Measurements from ENCODE around the gene SURF4.
"Not testable (repeated sequence)": the region's sequence is repeated elsewhere in the genome, so short reads cannot be mapped to it uniquely, and the experiment has no call there.

SURF4 gene

DNA sequence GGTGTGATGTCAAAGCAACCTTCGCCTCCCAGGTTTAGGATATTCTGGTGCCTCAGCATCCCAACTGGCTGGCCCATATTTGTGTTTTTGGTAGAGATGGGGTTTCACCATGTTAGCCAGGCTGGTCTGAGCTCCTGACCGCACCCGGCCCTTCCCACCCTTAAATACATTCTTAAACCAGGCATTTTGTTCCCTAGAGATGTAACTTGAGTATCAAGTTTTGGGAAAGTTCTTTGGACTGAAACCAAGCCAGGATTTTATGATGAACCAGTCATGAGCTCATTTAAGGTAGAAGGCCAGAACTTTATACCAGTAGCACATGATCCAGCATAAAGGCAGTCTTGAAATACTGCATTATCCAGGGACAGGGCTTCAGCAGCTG lies 24.3 kb downstream of the SURF4 start:
- DNase-seq = no peak

DNA sequence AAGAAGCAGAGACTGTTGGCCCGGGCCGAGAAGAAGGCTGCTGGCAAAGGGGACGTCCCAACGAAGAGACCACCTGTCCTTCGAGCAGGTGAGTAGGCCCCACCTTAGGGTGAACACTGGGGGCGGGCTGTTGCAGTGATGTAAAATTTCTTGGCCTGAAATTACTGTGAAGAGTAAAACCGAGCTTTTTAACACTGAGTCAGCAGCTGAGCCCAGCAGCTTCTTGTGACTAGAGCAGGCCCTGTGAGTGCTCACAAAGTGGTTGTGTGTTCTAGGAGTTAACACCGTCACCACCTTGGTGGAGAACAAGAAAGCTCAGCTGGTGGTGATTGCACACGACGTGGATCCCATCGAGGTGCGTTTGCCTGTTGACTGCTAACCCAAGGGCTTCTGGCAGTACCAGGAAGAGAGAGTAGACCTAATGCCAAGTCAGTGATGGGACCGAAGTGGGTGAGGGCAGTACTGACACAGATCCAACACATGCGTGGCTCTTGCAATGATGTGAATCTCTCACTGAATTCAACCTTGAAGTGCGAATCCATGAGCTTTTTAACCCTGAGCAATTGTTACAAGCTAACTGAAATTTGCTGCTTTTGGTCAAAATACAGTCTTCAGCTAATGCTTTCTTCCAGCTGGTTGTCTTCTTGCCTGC lies 25.8 kb downstream of the SURF4 start:
- no peak for DNase-seq

DNA sequence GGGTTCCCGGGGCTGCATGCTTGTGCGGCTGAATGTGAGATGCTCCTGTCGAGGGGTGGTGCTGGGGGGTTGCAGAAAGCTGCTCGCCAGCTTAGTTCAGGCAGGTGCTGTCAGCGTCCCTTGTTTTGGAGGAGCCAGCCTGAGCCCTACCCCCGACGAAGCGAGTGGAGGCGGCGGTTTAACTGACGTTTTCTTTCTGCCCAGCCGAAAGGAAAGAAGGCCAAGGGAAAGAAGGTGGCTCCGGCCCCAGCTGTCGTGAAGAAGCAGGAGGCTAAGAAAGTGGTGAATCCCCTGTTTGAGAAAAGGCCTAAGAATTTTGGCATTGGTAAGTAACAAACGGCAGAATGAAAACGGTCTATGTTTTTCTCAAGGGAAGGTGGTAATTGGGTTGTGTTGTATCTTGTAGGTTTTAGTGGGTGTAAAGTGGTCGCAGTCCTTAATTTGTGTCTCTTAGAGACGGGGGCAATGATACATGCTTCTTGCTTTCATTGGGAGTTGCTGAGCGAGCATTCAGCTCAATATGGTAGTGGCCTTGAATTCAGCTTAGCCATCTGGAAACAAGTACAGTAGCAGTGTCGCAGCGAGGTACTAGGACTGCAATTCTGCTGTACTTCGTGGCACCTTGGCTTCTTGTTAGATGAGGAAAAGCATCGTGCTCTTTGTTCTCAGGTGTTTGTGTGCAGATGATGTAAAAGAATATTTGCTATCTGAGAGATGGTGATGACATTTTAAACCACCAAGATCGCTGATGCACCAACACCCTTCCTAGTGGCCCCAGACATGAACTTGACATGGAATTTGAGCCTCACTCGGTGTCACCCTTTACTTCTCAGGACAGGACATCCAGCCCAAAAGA lies 26.9 kb downstream of the SURF4 start:
- no peak for DNase-seq

DNA sequence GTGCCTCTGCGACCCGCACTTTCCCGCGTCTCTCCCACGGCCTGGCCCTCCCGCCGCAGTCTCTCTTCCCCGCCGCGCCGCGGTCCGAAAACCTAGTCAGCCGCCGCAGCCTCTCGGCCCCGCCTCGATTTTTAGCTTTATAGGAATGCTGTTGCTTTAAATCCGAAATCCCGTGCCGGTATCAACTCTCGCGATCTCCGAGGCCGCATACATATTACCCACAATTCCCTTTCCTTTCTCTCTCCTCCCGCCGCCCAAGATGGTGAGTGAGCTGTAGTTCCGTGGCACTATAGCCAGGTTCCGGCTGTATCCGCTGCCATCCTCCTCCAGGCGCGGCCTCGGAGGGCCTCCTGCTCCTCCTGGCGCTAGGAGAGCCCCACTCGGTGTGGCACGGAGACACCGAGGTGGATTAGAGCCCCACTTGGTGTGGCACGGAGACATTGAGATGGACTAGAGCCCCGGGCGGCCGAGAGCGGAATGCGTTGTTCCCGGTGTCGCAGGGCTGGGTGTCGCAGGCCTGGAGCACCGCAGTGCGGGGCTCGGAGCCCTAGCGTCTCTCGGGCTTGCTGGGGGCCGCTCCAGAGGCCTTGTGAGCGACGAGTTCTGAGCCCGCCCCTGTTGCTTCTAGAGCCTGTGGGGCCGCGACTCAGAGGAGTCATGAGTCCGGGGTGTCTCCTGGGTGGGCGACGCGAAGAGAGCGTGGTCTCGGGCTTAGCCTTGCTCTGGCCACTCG lies 27.7 kb downstream of the SURF4 start, which contains the start of the genes MED22 and RPL7A:
Gene MED22 (minus strand): TSS at position 147 of the 733 bp plus-strand sequence. CDS start 1,469 bp downstream, outside the sequence.
Gene RPL7A (plus strand): TSS at position 234 of the 733 bp plus-strand sequence. CDS start 26 bp downstream, at position 260.
- DNase-seq = peak; percentile 87 to 89

DNA sequence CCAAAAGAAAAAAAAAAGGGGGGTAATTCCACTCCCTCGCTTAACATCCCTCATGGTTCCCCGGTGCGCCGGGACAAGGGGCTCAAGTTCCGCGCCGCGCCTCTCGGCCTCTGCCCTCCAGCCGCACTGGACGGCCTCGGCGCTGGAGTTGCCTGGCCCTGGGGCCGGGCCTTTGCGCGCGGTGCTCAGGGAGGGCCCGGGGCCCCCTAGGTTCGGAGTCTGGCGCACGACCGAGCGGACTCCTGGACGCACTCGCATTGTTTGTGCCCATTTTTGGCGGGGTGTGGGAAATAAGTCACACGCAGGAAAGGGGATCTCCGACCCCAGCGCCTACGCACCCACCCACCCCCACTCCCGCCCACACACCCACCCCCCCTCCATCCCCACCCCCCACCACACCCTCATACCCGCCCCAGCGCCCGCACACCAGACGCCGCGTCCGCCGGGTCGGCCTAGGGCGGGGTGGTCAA lies 28.3 kb downstream of the SURF4 start:
- no peak for DNase-seq

DNA sequence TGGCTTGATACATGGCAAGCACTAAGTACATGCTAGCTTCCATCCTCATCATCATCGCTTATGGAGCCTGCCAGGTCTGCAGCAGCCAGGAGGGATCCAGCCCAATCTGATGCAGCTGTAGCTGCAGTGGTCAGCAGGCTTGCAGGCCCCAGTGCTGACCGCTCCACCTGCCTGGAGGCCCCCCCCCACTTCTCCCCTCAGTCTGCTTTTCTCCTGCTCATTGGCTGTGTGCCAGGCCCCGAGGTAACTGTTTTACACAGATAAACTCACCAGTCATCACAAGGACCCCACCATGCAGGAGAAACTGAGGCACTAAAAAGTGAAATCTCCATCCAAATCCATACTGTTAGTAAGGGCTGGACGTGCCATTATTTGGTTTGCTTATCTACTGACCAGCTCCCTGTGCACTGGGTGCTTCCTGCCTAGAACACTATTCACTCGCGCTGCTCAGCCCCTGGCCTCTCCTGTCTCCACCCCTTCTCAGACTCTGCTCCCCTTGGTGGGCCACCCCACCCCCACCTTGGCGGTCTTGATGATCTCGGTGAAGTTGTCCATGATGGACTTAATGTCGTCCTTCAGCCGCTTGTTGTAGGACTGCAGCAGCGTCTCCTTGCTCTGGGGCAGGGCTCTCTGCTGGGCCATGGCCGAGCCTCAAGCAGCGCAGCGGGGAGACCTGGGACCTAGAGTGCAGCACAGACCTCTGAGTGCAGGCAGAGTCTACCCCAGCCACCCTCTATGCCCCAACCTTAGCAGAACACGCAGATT lies 29.7 kb downstream of the SURF4 start:
- DNase-seq = no peak

DNA sequence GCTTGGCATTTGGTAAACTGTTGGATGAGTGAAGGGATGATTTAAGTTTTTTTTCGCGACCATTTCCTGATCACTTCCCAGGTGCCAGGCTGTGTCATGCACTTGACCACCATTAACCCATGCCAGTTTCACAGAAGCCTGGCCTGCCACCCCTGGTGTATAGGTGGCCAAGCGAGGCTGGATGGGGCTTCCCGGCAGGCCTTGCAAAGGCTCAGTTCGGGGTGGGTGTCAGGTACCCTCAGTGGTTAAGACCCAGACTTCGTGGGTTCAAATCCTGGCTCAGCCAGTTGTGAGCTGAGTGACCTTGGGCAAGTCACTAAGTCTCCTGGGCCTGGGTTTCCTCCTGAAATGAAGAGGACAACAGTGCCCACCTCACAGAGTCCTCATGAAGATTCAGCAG lies 30.3 kb downstream of the SURF4 start:
- no peak for DNase-seq

DNA sequence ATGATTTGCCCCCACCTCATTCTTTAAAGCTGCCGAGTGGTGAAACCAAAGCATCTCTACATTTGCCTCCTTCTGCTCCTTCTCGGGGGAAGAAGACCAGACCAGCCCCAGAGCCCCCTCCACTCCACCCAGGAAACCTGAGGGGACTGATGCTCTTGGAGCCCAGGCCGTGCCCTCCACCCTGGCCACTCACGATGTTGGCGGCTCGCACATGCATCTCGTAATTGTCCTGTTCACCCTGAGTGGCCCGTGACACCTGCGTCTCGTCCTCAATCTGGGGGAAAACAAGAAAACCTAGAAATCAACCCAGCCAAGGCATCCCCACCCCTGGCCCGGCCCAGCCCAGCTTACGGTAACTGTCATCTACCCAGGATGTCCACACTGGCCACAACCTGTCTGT lies 30.9 kb downstream of the SURF4 start:
- DNase-seq = no peak

DNA sequence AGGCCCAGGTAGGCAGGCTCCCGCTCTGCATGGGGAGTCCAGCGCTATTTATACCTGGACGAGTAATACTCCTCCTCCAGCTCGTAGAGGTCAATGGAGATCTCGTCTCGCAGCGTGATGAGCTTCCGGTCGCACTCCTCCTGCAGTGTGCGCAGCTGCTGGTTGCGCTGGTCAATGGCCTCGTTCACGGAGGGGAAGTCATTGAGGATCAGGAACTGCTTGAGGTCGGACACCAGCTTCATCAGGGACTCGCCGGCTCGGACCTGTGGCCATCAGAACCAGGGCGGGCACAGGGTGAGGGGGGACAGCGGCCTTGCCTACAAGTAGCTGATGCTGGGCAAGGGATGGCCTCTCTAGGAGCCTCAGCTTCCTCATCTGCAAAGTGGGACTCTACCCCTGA lies 31.8 kb downstream of the SURF4 start:
- no peak for DNase-seq

DNA sequence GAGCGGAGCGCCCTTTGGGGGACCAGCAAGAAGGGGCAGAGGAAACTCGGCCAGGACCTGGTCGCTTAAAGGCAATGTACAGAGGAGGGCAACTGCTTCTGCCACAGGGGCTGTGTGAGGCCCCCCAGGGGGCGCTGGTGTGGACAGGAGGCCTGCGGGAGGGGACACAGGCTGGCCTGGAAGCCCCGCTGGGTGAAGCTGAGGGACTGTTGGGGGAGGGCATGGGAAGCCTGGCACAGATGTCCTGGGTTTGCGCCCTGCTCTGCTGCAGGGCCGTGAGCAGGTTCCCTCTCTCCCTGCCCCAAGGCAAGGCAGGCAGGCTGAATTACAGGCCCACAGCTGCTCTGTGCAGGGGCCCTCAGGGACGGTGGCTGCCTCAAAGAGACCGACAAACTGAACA lies 33.3 kb downstream of the SURF4 start:
- no peak for DNase-seq

DNA sequence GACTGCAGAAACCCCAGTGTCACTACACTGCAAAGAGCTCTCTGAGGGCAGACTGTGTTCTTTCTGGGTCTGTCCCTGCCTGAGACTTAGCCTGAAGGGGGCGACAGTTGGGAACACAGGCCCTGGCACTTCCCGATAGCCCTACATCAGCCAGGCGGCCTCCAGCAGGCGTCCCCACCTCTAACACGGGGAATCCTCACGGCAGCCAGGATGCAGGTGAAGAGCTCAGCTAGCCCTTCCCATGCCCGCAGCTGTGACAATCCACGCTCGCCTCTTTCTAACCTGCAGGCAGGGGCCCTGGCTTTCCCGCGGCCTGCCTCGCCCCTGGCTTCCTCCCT lies 33.8 kb downstream of the SURF4 start:
- DNase-seq = no peak

DNA sequence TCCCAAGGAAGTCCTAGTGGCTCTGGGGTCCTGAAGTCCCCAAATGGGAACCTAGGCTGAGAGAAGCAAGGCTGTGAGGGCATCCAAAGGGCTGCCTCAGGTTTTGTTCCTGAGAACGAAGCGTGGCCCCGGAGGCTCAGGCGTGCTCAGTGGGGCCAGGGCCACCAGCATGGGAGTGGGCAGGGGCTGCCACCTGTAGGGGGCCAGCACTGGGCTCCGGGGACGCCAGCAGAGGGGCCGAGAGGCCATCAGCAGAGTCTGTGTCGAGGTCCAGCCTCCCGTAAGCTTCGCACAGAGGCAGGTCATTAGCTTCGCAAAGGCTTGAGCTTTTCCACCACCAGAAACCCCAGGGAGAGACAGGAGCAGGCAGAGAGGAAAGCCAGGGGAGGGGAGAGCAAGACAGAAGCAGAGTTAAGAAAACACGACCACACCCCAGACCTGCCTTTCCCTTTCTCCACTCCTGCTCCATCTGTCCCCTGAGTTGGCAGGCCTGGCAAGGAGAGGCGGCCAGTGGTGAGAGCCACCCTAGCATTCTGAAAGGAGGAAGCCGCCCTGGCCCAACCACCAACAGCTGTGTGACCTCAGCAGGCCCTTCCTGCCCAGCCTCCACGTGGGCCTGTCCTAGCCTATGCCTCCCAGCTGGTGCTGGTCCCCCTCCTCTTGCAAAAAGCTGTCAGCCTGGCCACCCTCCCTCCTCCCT lies 34.3 kb downstream of the SURF4 start:
- no peak for DNase-seq

DNA sequence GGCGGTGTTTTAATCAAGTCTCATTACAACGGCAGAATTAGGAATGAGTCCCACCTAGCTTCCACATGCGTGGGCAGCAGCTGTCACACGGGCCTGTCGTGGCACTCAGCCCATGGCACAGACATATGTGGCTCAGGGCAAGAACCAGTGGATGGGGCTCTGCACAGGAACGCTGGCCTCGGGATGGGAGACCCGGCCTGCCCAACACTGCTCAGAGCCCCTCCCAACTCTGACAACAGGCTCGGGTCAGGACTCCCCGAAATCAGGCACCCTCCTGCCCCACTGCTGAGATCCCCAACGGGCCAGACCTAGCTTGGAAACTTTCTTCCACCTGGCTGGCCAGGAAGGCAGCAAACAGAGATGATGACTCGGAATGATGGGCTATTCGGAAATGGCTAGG lies 34.9 kb downstream of the SURF4 start:
- no peak for DNase-seq

DNA sequence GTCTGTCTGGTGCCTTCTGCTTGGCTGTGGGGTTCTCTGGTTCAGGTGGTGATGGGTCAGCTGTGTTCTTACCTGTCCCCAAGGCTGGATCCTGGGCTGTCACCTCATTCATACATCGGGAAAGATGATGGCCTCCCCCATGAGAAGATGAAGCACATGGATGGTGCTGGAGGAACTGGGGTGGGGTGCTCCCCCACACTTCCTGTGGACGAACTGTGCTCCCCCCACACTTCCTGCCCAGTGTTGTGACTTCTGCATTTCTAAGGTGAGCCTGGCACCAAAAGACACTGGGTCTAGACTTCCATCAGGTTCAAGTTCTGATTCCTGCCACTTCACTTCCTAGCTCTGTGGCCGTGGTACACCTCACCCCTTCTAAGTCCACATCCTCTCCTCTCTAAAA lies 35.6 kb downstream of the SURF4 start:
- no peak for DNase-seq

DNA sequence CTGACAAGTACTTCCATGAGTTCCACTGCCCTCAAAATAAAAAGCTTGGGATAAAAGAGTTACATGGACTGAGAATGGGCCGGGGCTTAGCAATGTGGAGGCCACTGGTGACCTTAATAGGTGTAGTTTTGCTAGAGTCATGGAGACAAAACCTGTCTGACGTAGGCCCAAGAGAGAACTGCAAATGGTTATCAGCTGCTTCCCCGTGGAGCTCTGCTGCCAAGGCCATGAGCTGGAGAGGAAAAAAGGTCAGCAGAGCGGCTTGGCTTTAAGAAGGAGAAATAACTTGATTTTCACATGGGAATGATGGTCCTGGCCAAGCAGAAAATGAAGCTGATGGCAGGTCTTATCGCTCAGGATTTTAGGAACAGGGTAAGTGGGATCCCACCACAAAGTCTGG lies 36.2 kb downstream of the SURF4 start:
- DNase-seq = no peak

DNA sequence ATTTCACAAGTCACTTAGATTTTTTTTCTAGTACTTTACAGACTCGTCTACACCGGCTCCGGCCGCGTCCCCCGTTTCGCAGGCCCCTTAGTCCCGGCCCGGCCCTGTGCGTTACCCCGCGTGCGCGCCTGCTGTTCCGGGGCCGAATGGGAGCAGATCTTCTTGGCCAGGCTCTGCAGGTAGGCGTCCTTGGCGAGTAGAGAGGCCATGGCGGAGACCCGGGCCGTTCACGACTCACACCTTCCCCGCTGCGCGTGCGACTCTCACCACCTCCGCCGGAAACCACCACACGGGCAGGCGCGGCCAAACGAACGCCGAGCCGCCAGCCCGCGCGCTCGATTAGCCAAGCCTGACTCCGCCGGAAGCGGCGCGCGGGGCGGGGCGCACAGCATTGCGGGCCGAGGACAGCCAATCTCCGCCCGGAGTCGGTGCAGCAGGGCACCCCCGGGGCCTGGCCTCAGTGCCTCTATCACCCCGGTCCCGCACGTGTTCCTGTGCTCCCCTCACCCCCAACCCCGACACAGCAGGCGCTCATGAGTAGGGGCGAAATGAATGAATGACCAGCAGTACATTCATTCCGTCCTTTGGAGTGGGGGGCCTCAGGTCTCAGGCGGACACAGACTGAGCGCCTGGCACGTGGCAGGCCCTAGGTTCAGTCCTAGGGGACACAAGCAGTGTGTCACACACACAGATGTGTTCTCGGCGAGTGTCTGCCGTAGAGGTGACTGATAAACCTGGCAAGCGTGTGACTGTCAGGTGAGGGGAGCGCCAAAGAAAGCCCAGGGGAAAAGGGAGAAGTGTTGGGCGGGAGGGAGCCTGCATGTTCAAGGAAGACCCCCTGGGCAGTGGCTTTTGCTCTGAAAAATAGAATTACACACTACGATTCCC lies 39.7 kb downstream of the SURF4 start, which contains the start of gene SURF6:
Gene SURF6 (minus strand): TSS at position 265 of the 888 bp plus-strand sequence. CDS start 56 bp downstream, at position 209.
- peak; percentile 92 to 94 for DNase-seq

DNA sequence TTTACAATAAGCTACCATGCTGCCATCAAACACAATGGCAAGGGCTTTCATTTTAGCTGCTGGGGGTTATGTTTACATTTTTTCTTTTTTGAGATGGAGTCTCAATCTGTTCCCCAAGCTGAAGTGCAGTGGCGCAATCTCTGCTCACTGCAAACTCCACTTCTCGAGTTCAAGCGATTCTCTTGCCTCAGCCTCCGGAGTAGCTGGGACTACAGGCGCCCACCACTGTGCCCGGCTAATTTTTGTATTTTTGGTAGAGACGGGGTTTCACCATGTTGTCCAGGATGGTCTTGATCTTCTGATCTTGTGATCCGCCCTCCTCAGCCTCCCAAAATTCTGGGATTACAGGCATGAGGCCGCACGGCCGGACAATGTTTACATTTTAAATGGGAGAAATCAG lies 41.0 kb downstream of the SURF4 start:
- not testable (repeated sequence) for DNase-seq

DNA sequence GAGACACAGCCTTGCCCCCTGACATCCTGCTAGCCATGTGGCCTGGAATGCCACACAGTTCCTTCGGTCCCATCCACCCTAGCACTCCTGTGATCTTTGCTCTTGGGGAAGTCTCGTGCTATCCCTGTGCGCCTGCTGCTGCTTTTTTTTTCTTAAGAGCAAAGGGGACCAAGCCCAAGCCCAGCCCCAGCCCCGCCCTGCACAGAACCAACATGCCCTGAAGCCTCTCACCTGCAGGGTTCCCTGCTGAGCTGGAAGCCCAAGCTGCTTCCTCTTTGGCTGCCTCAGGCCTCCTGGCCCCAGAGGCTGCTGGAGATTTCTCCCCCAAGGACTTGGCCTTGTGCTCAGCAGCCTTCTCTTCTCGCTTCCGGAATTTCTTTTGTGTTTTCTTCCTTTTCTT lies 41.7 kb downstream of the SURF4 start:
- no peak for DNase-seq

DNA sequence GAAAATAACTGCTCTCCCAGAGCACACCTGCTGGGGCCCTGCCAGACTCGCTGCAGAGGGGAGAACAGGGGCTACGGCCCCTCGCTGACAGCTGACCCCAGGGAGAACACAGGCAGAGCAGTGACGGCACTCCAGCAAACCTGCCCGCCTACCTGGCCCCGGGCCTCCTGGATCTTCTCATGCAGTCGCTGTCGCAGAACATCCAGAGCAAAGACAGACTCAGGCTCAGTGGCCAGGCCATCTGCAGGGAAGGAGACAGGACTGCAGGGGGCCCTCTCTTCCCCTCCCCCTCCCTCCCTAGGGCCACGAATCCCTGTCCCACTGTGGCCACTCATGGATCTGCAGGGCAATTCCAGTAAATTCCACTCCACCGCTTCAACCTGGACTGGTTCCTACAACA lies 42.3 kb downstream of the SURF4 start:
- DNase-seq = no peak

DNA sequence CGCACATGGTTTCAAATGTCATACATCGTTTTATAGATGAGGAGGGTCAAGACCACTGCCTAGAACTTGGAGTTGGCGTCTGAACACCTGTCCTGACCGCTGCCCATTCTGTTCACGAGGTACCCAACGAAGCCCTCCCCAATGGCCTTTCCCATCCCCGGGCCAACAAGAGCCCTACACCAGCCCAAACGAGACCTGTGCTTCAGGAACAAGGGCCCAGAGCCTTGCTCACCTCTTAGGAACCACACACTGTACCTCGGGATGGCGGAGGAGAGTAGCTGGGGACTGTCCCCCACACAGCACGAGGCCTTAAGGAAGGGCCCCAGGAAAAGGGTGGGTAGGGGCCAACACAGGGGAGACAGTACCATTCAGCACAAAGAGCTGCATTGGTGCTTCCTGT lies 42.8 kb downstream of the SURF4 start:
- DNase-seq = no peak

DNA sequence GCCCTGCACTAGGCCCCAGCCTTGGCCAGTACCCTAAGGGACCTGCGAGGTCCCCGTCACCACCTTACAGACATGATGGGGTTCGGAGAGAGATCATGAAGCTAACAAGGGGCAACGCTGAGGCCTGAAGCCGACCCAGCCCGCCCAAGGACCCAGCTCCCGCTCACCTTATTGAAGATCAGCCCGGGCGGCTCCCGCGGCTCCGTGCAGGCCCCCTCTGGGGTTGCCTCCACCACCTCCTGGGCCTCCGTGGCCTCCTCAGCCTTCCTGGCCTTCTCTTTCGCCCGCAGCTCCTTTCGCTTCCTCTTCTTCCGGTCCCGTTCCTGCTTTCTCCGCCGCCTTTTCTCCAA lies 43.5 kb downstream of the SURF4 start:
- no peak for DNase-seq

All from stimulated activated CD4-positive, alpha-beta T cell treated with anti-CD3 and anti-CD28 coated beads, Interleukin-2, amount 100 ng/mL, for 48 hours (primary cell).